Ureter (tissue), 1 donor: ENCODE results near the gene PRPF31. TPM values are rescaled to one million over a fixed set of nuclear protein-coding genes. Genes with fewer than 3 reads are reported as not detected.

ENCODE experiments used
- DNase-seq: peaks from one replicate; pipeline ENCODE4 v3.0.0-alpha.2; 2020; ENCODE audit warnings: low spot score
- total RNA-seq: library from RNA; stranded (reverse); gene quantifications from one replicate; pipeline ENCODE4 v1.2.4, GENCODE V29; 2023
- donor health status: DM: yes; HTN: yes; CAD: no.

PRPF31 gene
- total RNA-seq, 1 donor from 2014 or later, result 59.0 TPM

- no peak for DNase-seq
These were observed 25.8 kb downstream of the PRPF31 start for GRCh38 chr19:54141356-54141755.

- DNase-seq, result no peak
These were observed 26.7 kb downstream of the PRPF31 start for GRCh38 chr19:54142166-54142780.

GRCh38 chr19:54145541-54146158 is 30.1 kb downstream of the PRPF31 start:
- DNase-seq, result no peak

GRCh38 chr19:54147676-54148075 is 32.1 kb downstream of the PRPF31 start:
- DNase-seq, result no peak

GRCh38 chr19:54148158-54148557 is 32.6 kb downstream of the PRPF31 start:
- no peak for DNase-seq

- DNase-seq, result no peak
These were observed 33.7 kb downstream of the PRPF31 start for GRCh38 chr19:54149021-54149812.

- no peak for DNase-seq
These were observed 35.9 kb downstream of the PRPF31 start for GRCh38 chr19:54151362-54152035.

- no peak for DNase-seq
These were observed 36.7 kb downstream of the PRPF31 start for GRCh38 chr19:54152267-54152666.

GRCh38 chr19:54152878-54153524 is 37.4 kb downstream of the PRPF31 start:
- DNase-seq, result no peak

GRCh38 chr19:54153731-54154326 is 38.3 kb downstream of the PRPF31 start:
- DNase-seq, result no peak

- DNase-seq, result no peak
These were observed 39.2 kb downstream of the PRPF31 start for GRCh38 chr19:54154603-54155345.

GRCh38 chr19:54155694-54156093 is 40.1 kb downstream of the PRPF31 start:
- no peak for DNase-seq

GRCh38 chr19:54156490-54156889 is 40.9 kb downstream of the PRPF31 start:
- no peak for DNase-seq

GRCh38 chr19:54156953-54157352 is 41.4 kb downstream of the PRPF31 start:
- no peak for DNase-seq

GRCh38 chr19:54158812-54159351 is 43.3 kb downstream of the PRPF31 start:
- DNase-seq, result no peak

- DNase-seq, result peak; percentile 100
These were observed 44.0 kb downstream of the PRPF31 start, which contains the start of gene LENG1 for GRCh38 chr19:54159352-54160181. Gene LENG1, minus strand, starts transcription at chr19:54159721. Its CDS starts 26 bp downstream, at chr19:54159695.

- DNase-seq, result no peak
These were observed 44.7 kb downstream of the PRPF31 start for GRCh38 chr19:54160182-54160811.

- no peak for DNase-seq
These were observed 45.3 kb downstream of the PRPF31 start for GRCh38 chr19:54160854-54161253.
